ENCODE measurements around the gene GNAT1. TPM values are rescaled to one million over a fixed set of nuclear protein-coding genes. Genes with fewer than 3 reads are reported as not detected.

The GNAT1 gene
- total and polyA plus RNA-seq, 2 experiments from 2014 or later = not detected

DNA sequence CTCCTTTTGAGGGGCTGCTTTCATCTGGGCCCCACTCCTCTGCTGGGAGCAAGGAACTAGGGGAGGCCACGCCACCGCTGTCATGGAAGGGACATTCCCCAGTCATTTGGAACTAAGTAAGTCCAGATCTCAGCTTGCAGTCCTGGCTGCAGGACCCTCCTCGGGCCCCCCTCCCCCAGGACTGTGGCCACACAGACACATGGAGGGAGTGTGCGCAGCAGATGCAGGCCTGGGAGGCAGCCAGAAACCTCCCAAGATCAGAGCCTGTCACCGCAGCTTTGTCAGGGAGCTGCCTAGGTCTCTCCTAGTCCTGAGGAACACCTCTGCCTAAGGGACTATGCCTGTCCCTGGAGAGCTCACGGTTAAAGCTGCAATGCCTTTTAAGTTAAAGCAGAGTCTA, 43.5 kb upstream of the GNAT1 start:
- Histone ChIP-seq H3K79me2 (ENCODE audit: insufficient read depth) (no peaks in the 10 kb centered on the region), H3K36me3 (ENCODE audit: low read depth) (no peaks in the 10 kb centered on the region), H3K4me2 (ENCODE audit: unreplicated experiment) (no peak overlapping the region), H3K9me3 (ENCODE audit: low read depth) (no peaks in the 10 kb centered on the region), H3K9ac (no peak overlapping the region), H3K4me3 (no peak overlapping the region), H3K9me2 (ENCODE audit: insufficient read depth) (no peaks in the 10 kb centered on the region), H3K27me3 (replicated peaks; ENCODE audit: insufficient read depth) (no peaks in the 10 kb centered on the region), H4K20me1 (ENCODE audit: insufficient read depth) (no peaks in the 10 kb centered on the region), H3K4me1 (ENCODE audit: insufficient read depth) (no peaks in the 10 kb centered on the region), H2AFZ (no peak overlapping the region), H3K27ac (no peak overlapping the region), H3F3A (ENCODE audit: insufficient read depth) (no peaks in the 10 kb centered on the region)
- DNase-seq = peak; percentile 20
- 14% methylated on average over 6 of the region's 6 CpGs for WGBS, 2 experiments (ENCODE audit: low coverage in 1 of 2, low lambda C conversion rate in 2 of 2, missing lambda C conversion rate in 2 of 2)
- in situ Hi-C loops (cut with MboI) = no loop called here
- no peak for TF ChIP-seq EZH2 (IDR thresholded peaks at IDR 0.05; ENCODE audit: insufficient read depth, poor library complexity, severe bottlenecking)
- TF ChIP-seq EZH2phosphoT487 (IDR thresholded peaks at IDR 0.05; ENCODE audit: insufficient read depth, low read depth) = no peak

GRCh38 chr3:50150404-50150750, 41.0 kb upstream of the GNAT1 start:
- in situ Hi-C loops (cut with MboI) = no loop called here
- WGBS, 2 experiments (ENCODE audit: low coverage in 1 of 2, low lambda C conversion rate in 2 of 2, missing lambda C conversion rate in 2 of 2) = 89 to 100% methylated on average over 1 of the region's 1 CpG

DNA sequence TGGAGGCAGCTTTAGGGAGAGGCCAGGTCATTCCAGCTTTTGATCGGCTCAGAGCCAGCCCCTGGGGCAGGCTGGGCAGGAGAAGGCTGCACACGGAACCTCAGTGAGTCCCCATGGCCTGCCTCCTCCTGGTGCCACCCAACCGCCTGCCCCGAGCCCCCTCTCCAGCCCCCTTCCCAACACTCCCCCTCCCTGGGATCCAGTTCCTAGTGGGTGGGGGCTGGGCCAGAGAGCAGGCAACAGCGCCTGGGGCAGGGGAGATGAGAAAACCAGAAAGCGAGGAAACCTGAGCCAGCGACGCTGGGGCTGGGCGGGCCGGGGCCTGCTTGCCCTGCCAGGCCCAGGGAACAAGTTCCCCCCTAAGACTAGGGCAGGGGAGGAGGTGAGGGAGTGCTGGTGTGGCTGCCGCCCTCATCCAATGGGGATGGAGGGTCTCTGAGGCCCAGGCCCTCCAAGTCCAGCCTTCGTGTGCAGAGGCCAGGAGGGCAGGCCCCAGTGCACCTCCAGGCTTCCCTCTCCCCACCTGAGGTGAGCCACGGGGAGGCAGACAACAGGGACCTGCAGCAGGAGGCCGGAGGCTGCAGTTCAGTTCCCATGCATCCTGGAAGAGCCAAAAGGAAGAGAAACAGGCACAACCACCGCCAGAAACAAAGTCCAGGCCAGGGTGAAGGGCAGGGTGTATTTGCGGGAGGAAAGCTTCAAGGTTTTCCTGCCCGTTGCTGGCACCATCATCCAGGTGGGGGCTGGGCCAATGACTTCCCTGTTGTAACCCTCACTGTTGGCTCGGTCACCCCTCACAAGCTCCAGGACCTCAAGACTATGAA, 40.3 kb upstream of the GNAT1 start:
- no peaks in the 10 kb centered on the region for H3K36me3 ChIP-seq (ENCODE audit: low read depth)
- no peak overlapping the region for H3K4me2 ChIP-seq (ENCODE audit: unreplicated experiment)
- in situ Hi-C loops (cut with MboI) = no loop called here
- WGBS, 2 experiments (ENCODE audit: low coverage in 1 of 2, low lambda C conversion rate in 2 of 2, missing lambda C conversion rate in 2 of 2) = 82 to 84% methylated on average over 17 to 18 of the region's 18 CpGs
- no peaks in the 10 kb centered on the region for H3K9me3 ChIP-seq (ENCODE audit: low read depth)
- DNase-seq = no peak
- H3K27me3 ChIP-seq (replicated peaks; ENCODE audit: insufficient read depth) = peaks cover 6% of the 10 kb centered on the region
- H4K20me1 ChIP-seq (ENCODE audit: insufficient read depth) = no peaks in the 10 kb centered on the region
- H3K4me3 ChIP-seq = no peak overlapping the region
- no peaks in the 10 kb centered on the region for H3K4me1 ChIP-seq (ENCODE audit: insufficient read depth)
- no peaks in the 10 kb centered on the region for H3K79me2 ChIP-seq (ENCODE audit: insufficient read depth)
- H3F3A ChIP-seq (ENCODE audit: insufficient read depth) = no peaks in the 10 kb centered on the region
- H3K9me2 ChIP-seq (ENCODE audit: insufficient read depth) = no peaks in the 10 kb centered on the region
- TF ChIP-seq EZH2 (IDR thresholded peaks at IDR 0.05; ENCODE audit: insufficient read depth, poor library complexity, severe bottlenecking) (no peak), EZH2phosphoT487 (IDR thresholded peaks at IDR 0.05; ENCODE audit: insufficient read depth, low read depth) (no peak)
- no peak overlapping the region for H3K9ac ChIP-seq
- no peak overlapping the region for H3K27ac ChIP-seq
- no peak overlapping the region for H2AFZ ChIP-seq

More at GRCh38 chr3:50150404-50150750, 41.0 kb upstream of the GNAT1 start:
- no peaks in the 10 kb centered on the region for H4K20me1 ChIP-seq (ENCODE audit: insufficient read depth)
- no peak overlapping the region for H3K4me3 ChIP-seq
- H2AFZ ChIP-seq = no peak overlapping the region
- DNase-seq = no peak
- H3F3A ChIP-seq (ENCODE audit: insufficient read depth) = no peaks in the 10 kb centered on the region
- no peaks in the 10 kb centered on the region for H3K4me1 ChIP-seq (ENCODE audit: insufficient read depth)
- H3K4me2 ChIP-seq (ENCODE audit: unreplicated experiment) = no peak overlapping the region
- H3K27ac ChIP-seq = no peak overlapping the region
- no peaks in the 10 kb centered on the region; the same call in 1 of the 2 replicates for H3K27me3 ChIP-seq (replicated peaks; ENCODE audit: insufficient read depth)
- H3K79me2 ChIP-seq (ENCODE audit: insufficient read depth) = no peaks in the 10 kb centered on the region
- no peaks in the 10 kb centered on the region for H3K9me2 ChIP-seq (ENCODE audit: insufficient read depth)
- no peak overlapping the region for H3K9ac ChIP-seq
- no peaks in the 10 kb centered on the region for H3K36me3 ChIP-seq (ENCODE audit: low read depth)
- no peaks in the 10 kb centered on the region for H3K9me3 ChIP-seq (ENCODE audit: low read depth)
- TF ChIP-seq EZH2 (IDR thresholded peaks at IDR 0.05; ENCODE audit: insufficient read depth, poor library complexity, severe bottlenecking) = no peak
- no peak for TF ChIP-seq EZH2phosphoT487 (IDR thresholded peaks at IDR 0.05; ENCODE audit: insufficient read depth, low read depth)

DNA sequence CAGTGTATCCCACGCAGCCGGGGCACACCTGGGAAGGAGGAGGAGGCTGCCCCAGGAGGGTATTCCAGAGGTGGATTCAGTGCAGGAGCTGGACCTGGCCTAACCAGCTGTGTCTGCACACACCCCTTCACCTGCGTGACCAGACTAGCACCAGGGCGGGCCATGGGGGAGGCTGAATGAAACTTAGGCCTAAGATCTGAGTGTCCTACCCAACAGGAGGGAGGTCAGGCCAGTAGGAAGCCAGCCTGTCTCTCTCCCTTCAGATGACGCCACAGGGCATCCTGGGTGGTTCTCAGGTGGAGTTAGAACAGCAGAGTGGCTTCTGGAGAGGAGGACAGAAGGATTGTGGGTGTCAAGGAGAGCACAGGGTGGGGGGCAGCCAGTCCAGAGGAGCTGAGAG, 39.7 kb upstream of the GNAT1 start:
- no peak overlapping the region for H3K4me3 ChIP-seq
- no peaks in the 10 kb centered on the region for H3F3A ChIP-seq (ENCODE audit: insufficient read depth)
- TF ChIP-seq EZH2 (IDR thresholded peaks at IDR 0.05; ENCODE audit: insufficient read depth, poor library complexity, severe bottlenecking) = no peak
- no peak for TF ChIP-seq EZH2phosphoT487 (IDR thresholded peaks at IDR 0.05; ENCODE audit: insufficient read depth, low read depth)
- H3K4me2 ChIP-seq (ENCODE audit: unreplicated experiment) = no peak overlapping the region
- H4K20me1 ChIP-seq (ENCODE audit: insufficient read depth) = no peaks in the 10 kb centered on the region
- H3K36me3 ChIP-seq (ENCODE audit: low read depth) = no peaks in the 10 kb centered on the region
- no peaks in the 10 kb centered on the region for H3K9me2 ChIP-seq (ENCODE audit: insufficient read depth)
- H2AFZ ChIP-seq = no peak overlapping the region
- in situ Hi-C loops (cut with MboI) = no loop called here
- H3K79me2 ChIP-seq (ENCODE audit: insufficient read depth) = no peaks in the 10 kb centered on the region
- H3K27me3 ChIP-seq (replicated peaks; ENCODE audit: insufficient read depth) = peaks cover 8% of the 10 kb centered on the region
- H3K9me3 ChIP-seq (ENCODE audit: low read depth) = no peaks in the 10 kb centered on the region
- no peak for DNase-seq
- no peak overlapping the region for H3K27ac ChIP-seq
- H3K9ac ChIP-seq = no peak overlapping the region
- WGBS, 2 experiments (ENCODE audit: low coverage in 1 of 2, low lambda C conversion rate in 2 of 2, missing lambda C conversion rate in 2 of 2) = 67 to 80% methylated on average over 4 to 5 of the region's 5 CpGs
- no peaks in the 10 kb centered on the region for H3K4me1 ChIP-seq (ENCODE audit: insufficient read depth)
